Gastrocnemius medialis (tissue), 4 donors: ENCODE data around the gene TENM3.

ENCODE experiments used
- POLR2A ChIP-seq, 2 donors: fragments of 450-650 bp; IDR thresholded peaks; one replicate each; pipeline ENCODE4 v1.6.1; 2017; ENCODE audit warnings: antibody characterized with exemption in 2 of 2, mild to moderate bottlenecking in 2 of 2, moderate library complexity in 2 of 2
- TF ChIP-seq, protein P1 (sequence below), 5 experiments: fragments of 450-650 bp in 3 of 5; fragments of 200-600 bp in 2 of 5; sonication (generic) in 2 of 5; IDR thresholded peaks in 4 of 5; conservative IDR thresholded peaks in 1 of 5; 1 replicate in 4 of 5; 2 replicates in 1 of 5; pipeline ENCODE4 v1.5.1; 2016 to 2019; ENCODE audit warnings: antibody characterized with exemption in 5 of 5, mild to moderate bottlenecking in 3 of 5, moderate library complexity in 3 of 5

DNA sequence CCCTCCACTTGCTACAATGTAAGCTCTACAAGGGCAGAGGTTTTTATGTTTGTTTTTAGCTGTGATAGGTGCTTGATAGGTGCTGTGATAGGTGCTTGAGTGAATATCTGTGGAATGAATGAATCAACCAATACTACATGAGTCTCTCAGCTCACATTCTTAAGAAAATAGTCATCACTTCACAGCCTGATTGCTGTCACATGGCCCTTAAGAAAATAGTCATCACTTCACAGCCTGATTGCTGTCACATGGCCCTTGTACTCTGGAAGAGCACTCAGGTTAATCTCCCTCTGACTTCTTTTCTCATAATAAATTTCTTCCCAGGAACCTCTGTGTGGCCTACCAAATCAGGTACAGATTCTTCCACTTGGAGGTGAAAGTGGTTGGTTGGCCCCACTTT, 335.2 kb downstream of the TENM3 start:
- TF ChIP-seq, protein P1, sequence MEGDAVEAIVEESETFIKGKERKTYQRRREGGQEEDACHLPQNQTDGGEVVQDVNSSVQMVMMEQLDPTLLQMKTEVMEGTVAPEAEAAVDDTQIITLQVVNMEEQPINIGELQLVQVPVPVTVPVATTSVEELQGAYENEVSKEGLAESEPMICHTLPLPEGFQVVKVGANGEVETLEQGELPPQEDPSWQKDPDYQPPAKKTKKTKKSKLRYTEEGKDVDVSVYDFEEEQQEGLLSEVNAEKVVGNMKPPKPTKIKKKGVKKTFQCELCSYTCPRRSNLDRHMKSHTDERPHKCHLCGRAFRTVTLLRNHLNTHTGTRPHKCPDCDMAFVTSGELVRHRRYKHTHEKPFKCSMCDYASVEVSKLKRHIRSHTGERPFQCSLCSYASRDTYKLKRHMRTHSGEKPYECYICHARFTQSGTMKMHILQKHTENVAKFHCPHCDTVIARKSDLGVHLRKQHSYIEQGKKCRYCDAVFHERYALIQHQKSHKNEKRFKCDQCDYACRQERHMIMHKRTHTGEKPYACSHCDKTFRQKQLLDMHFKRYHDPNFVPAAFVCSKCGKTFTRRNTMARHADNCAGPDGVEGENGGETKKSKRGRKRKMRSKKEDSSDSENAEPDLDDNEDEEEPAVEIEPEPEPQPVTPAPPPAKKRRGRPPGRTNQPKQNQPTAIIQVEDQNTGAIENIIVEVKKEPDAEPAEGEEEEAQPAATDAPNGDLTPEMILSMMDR (IDR thresholded peaks at IDR 0.05 in 4 of 5, conservative IDR thresholded peaks at IDR 0.05 in 1 of 5): no peak
- TF ChIP-seq POLR2A (IDR thresholded peaks at IDR 0.05): no peak
